Cardiac muscle cell (in vitro differentiated cells and primary cell): ENCODE measurements around the gene SRPRA. TPM values are rescaled to one million over a fixed set of nuclear protein-coding genes. Genes with fewer than 3 reads are reported as not detected.
A peak's percentile ranks its signal among the peaks of the same experiment; 100 is the strongest.

ENCODE experiments used
- DNase-seq, 2 donors: peaks; one replicate each; pipeline versions ENCODE4 v3.0.0 to v3.0.0-alpha.2; 2010 to 2017; ENCODE audit warnings: low read depth in 1 of 2, low spot score in 1 of 2
- H3K27ac ChIP-seq: fragments of 200-600 bp; sonication (generic); 2 replicates; pipeline ENCODE4 v1.5.1; 2016
- H3K27me3 ChIP-seq: fragments of 200-600 bp; sonication (generic); 2 replicates; pipeline ENCODE4 v1.6.0; 2016; ENCODE audit warnings: control low read depth
- H3K36me3 ChIP-seq: fragments of 200-600 bp; sonication (generic); 2 replicates; pipeline ENCODE4 v1.5.1; 2016; ENCODE audit warnings: control low read depth
- H3K4me1 ChIP-seq: fragments of 200-600 bp; sonication (generic); 2 replicates; pipeline ENCODE4 v1.8.1; 2017; ENCODE audit warnings: low read depth, mild to moderate bottlenecking, mixed run types
- H3K4me3 ChIP-seq: fragments of 200-600 bp; sonication (generic); 2 replicates; pipeline ENCODE4 v1.5.1; 2016; ENCODE audit warnings: mild to moderate bottlenecking
- H3K9me3 ChIP-seq: fragments of 200-600 bp; sonication (generic); 2 replicates; pipeline ENCODE4 v1.5.1; 2017; ENCODE audit warnings: low read depth, mild to moderate bottlenecking, control low read depth
- CTCF ChIP-seq: IDR thresholded peaks from 2 replicates; pipeline ENCODE4 v1.5.1; 2012; ENCODE audit warnings: low read depth, mild to moderate bottlenecking, low read length
- polyA plus RNA-seq: library from polyadenylated mRNA; unstranded; fragments of >200 nt; fragmentation: Nextera tagmentation; extraction: Ambion mirVana; gene quantifications from 2 replicates; pipeline ENCODE4 v1.2.1, GENCODE V29; 2016
- total RNA-seq: library from RNA; depleted of rRNA; stranded (reverse); fragments of >200 nt; gene quantifications from 2 replicates; pipeline ENCODE4 v1.2.3, GENCODE V29; 2016

The SRPRA gene
- total and polyA plus RNA-seq, 2 experiments from 2014 or later = 42.9 to 76.6 TPM

- Histone ChIP-seq H3K4me1 (peaks cover 19% of the 10 kb centered on the region), H3K4me3 (peak overlapping the region; percentile 46), H3K27ac (no peak overlapping the region), H3K9me3 (no peaks in the 10 kb centered on the region), H3K36me3 (no peaks in the 10 kb centered on the region), H3K27me3 (no peaks in the 10 kb centered on the region)
- no peak for TF ChIP-seq CTCF
- peak; percentile 35 to 63 for DNase-seq
Observed at GRCh38 chr11:126282361-126282735, 13.7 kb upstream of the SRPRA start.

GRCh38 chr11:126281666-126282175, 13.0 kb upstream of the SRPRA start:
- Histone ChIP-seq H3K27me3 (no peaks in the 10 kb centered on the region), H3K36me3 (peaks cover 5% of the 10 kb centered on the region), H3K27ac (peak overlapping the region; percentile 68), H3K4me1 (peaks cover 19% of the 10 kb centered on the region), H3K4me3 (no peak overlapping the region), H3K9me3 (no peaks in the 10 kb centered on the region)
- TF ChIP-seq CTCF = no peak
- DNase-seq = no peak

- Histone ChIP-seq H3K27me3 (no peaks in the 10 kb centered on the region), H3K9me3 (no peaks in the 10 kb centered on the region), H3K4me3 (no peak overlapping the region), H3K4me1 (peaks cover 19% of the 10 kb centered on the region), H3K36me3 (peaks cover 5% of the 10 kb centered on the region), H3K27ac (peak overlapping the region; percentile 68)
- TF ChIP-seq CTCF = no peak
- peak in 1 of 2 donors; percentile 64 for DNase-seq
Observed at GRCh38 chr11:126281245-126281644, 12.6 kb upstream of the SRPRA start.

- Histone ChIP-seq H3K9me3 (no peaks in the 10 kb centered on the region), H3K27ac (peak overlapping the region; percentile 68), H3K4me1 (peaks cover 19% of the 10 kb centered on the region), H3K36me3 (peaks cover 5% of the 10 kb centered on the region), H3K4me3 (no peak overlapping the region), H3K27me3 (no peaks in the 10 kb centered on the region)
- DNase-seq = no peak
- no peak for TF ChIP-seq CTCF
Observed at GRCh38 chr11:126280595-126280994, 11.9 kb upstream of the SRPRA start.

GRCh38 chr11:126279191-126279590, 10.5 kb upstream of the SRPRA start:
- no peak for TF ChIP-seq CTCF
- H3K36me3 ChIP-seq = peaks cover 8% of the 10 kb centered on the region
- no peak for DNase-seq
- peaks cover 19% of the 10 kb centered on the region for H3K4me1 ChIP-seq
- no peaks in the 10 kb centered on the region for H3K27me3 ChIP-seq
- H3K4me3 ChIP-seq = no peak overlapping the region
- H3K27ac ChIP-seq = no peak overlapping the region
- H3K9me3 ChIP-seq = no peaks in the 10 kb centered on the region

GRCh38 chr11:126277780-126278179, 9.1 kb upstream of the SRPRA start:
- H3K36me3 ChIP-seq = peaks cover 15% of the 10 kb centered on the region
- H3K4me3 ChIP-seq = no peak overlapping the region
- peaks cover 19% of the 10 kb centered on the region for H3K4me1 ChIP-seq
- no peak for TF ChIP-seq CTCF
- DNase-seq = no peak
- no peaks in the 10 kb centered on the region for H3K27me3 ChIP-seq
- H3K9me3 ChIP-seq = no peaks in the 10 kb centered on the region
- H3K27ac ChIP-seq = no peak overlapping the region
